ENCODE data around the gene CAMTA1. TPM values are rescaled to one million over a fixed set of nuclear protein-coding genes. Genes with fewer than 3 reads are reported as not detected.

The CAMTA1 gene
- total and polyA plus RNA-seq, 2 experiments from 2014 or later, result 89.0 to 145 TPM

DNA sequence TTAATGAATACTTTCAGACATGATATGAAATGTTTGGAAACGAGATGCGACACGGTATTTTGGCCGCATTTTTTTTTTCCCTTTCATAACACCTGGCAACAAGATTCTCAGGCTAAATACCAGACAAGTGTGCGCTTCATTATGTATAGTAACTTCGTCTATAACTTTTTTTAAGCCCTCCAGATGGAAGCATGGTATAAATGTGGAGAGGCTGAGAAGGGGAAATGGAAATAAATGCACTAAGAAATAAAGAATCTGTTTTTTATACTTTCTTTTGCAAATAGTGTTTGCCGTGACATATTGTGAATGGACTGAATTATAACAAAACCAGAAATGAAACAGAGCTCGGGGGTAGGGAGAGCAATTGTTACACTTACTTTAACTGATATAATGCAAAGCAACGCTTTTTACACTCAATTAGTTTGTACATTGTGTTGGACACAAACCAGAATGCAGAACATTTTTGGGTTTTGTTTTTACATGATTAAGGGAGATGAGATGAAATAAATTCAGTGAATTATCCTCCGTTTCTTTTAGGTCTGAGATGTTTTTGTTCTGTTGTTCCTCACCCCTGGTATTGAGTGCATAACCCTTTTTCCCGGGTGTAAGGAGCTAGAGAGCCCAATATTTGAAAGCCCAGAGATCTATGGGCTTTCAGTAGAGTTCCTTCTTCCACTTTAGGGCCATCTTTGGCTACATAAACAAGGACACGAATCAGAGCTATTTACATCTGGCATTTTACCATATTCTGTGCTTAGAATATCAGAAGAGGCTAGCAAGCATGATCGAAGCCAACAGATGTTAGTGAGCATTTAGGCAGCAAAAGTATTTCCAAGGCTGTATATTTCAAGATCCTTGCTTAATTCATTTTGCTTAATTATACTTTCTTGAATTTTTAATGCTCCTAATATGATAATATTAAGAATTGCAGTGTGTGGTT is 478.0 kb downstream of the CAMTA1 start:
- H3K4me1 ChIP-seq (ENCODE audit: insufficient read depth), result peaks cover 22% of the 10 kb centered on the region
- no peaks in the 10 kb centered on the region for H3K9me2 ChIP-seq (replicated peaks; ENCODE audit: insufficient read depth)
- H4K20me1 ChIP-seq (ENCODE audit: insufficient read depth, poor library complexity, severe bottlenecking), result no peaks in the 10 kb centered on the region
- H2AFZ ChIP-seq, result no peak overlapping the region
- H3K4me3 ChIP-seq, result no peak overlapping the region
- WGBS (ENCODE audit: low lambda C conversion rate, missing lambda C conversion rate), result 86% methylated on average over 13 of the region's 13 CpGs
- DNase-seq (ENCODE audit: low spot score), result no peak
- H3K27ac ChIP-seq, result no peak overlapping the region
- TF ChIP-seq EZH2phosphoT487 (IDR thresholded peaks at IDR 0.05; ENCODE audit: low read depth, severe bottlenecking, unreplicated experiment) (no peak), CTCF (IDR thresholded peaks at IDR 0.05; ENCODE audit: poor library complexity) (no peak), EZH2 (IDR thresholded peaks at IDR 0.05; ENCODE audit: borderline replicate concordance) (no peak)
- H3K36me3 ChIP-seq (replicated peaks; ENCODE audit: insufficient read depth, low read depth), result no peaks in the 10 kb centered on the region
- H3K27me3 ChIP-seq, result peaks cover 3% of the 10 kb centered on the region
- no peaks in the 10 kb centered on the region for H3K79me2 ChIP-seq
- H3K9me3 ChIP-seq (ENCODE audit: low read depth), result no peaks in the 10 kb centered on the region
- no peak overlapping the region for H3K4me2 ChIP-seq

DNA sequence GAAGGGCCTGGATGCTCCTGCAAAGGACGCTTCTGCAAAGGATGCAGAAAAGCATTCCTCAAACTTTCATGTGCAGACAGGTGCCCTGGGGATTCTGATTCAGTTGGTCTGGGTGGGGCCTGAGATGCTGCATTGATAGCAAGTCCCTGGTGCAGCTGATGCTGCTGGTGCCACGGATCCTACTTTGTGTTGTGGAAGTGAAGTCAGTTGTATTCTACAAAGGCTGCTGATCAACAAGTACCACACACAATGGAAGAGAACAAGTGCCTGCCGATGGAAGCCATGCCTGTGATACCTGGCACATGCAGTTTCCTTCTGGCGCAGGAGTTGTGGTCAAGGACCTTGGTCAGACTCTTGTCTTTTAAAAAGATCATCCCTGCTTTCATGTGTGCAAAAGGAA is 478.8 kb downstream of the CAMTA1 start:
- Histone ChIP-seq H3K4me1 (ENCODE audit: insufficient read depth) (peaks cover 22% of the 10 kb centered on the region), H2AFZ (no peak overlapping the region), H3K4me3 (no peak overlapping the region), H3K27ac (no peak overlapping the region), H3K9me2 (replicated peaks; ENCODE audit: insufficient read depth) (no peaks in the 10 kb centered on the region), H3K27me3 (peaks cover 3% of the 10 kb centered on the region), H3K36me3 (replicated peaks; ENCODE audit: insufficient read depth, low read depth) (no peaks in the 10 kb centered on the region), H3K4me2 (no peak overlapping the region), H4K20me1 (ENCODE audit: insufficient read depth, poor library complexity, severe bottlenecking) (no peaks in the 10 kb centered on the region), H3K9me3 (ENCODE audit: low read depth) (peaks cover 1% of the 10 kb centered on the region), H3K79me2 (no peaks in the 10 kb centered on the region)
- 88% methylated on average over 4 of the region's 4 CpGs for WGBS (ENCODE audit: low lambda C conversion rate, missing lambda C conversion rate)
- no peak for DNase-seq (ENCODE audit: low spot score)
- no peak for TF ChIP-seq EZH2 (IDR thresholded peaks at IDR 0.05; ENCODE audit: borderline replicate concordance)
- no peak for TF ChIP-seq EZH2phosphoT487 (IDR thresholded peaks at IDR 0.05; ENCODE audit: low read depth, severe bottlenecking, unreplicated experiment)
- no peak for TF ChIP-seq CTCF (IDR thresholded peaks at IDR 0.05; ENCODE audit: poor library complexity)

DNA sequence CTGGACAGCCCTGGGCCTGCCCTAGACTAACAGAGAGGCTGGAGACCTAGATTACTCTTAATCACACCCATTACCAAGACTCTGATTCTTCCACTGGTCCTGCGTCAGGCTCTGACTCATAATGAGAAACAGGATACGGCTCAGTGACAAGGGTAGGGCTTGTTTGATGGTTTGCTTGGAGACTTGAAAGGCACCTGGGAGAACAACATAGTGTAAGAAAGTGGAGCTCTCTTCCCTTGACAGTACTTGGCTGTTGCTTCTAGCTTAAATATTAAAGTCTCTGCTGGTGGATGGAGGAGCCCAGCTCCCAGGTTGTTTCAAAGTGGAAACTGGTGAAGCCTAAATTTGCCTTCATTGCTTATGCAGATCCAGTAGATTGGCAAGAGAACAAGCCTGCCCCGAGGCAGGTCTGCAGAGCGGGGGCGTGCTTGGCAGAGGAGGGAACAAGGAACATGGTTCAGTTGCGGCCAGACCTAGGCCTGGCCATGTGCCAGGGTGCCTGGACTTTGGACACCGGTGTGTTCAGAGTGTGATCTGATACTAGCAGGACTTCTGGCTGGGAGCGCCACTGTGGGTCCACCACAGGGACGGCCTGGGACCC is 480.6 kb downstream of the CAMTA1 start:
- H4K20me1 ChIP-seq (ENCODE audit: insufficient read depth, poor library complexity, severe bottlenecking), result no peaks in the 10 kb centered on the region
- 66% methylated on average over 9 of the region's 9 CpGs for WGBS (ENCODE audit: low lambda C conversion rate, missing lambda C conversion rate)
- no peaks in the 10 kb centered on the region for H3K9me2 ChIP-seq (replicated peaks; ENCODE audit: insufficient read depth)
- H3K79me2 ChIP-seq, result no peaks in the 10 kb centered on the region
- H2AFZ ChIP-seq, result no peak overlapping the region
- TF ChIP-seq EZH2phosphoT487 (IDR thresholded peaks at IDR 0.05; ENCODE audit: low read depth, severe bottlenecking, unreplicated experiment), result no peak
- TF ChIP-seq EZH2 (IDR thresholded peaks at IDR 0.05; ENCODE audit: borderline replicate concordance), result no peak
- no peak for TF ChIP-seq CTCF (IDR thresholded peaks at IDR 0.05; ENCODE audit: poor library complexity)
- DNase-seq (ENCODE audit: low spot score), result peak; percentile 67
- no peak overlapping the region for H3K4me2 ChIP-seq
- no peaks in the 10 kb centered on the region for H3K27me3 ChIP-seq
- peaks cover 6% of the 10 kb centered on the region for H3K9me3 ChIP-seq (ENCODE audit: low read depth)
- peak overlapping the region; percentile 37 for H3K27ac ChIP-seq
- no peaks in the 10 kb centered on the region for H3K36me3 ChIP-seq (replicated peaks; ENCODE audit: insufficient read depth, low read depth)
- no peak overlapping the region for H3K4me3 ChIP-seq
- peaks cover 22% of the 10 kb centered on the region for H3K4me1 ChIP-seq (ENCODE audit: insufficient read depth)

All from hepatocyte (in vitro differentiated cells).